Duodenal mucosa (tissue), 2 donors: ENCODE data around the gene WDR45.

Experiments used
- H3K27ac ChIP-seq: one replicate; pipeline ENCODE4 v1.7.0; 2013; ENCODE audit warnings: low read depth, low read length
- H3K27me3 ChIP-seq, 2 donors: one replicate each; pipeline ENCODE4 v1.7.0; 2013; ENCODE audit warnings: low read length in 2 of 2, control low read depth in 1 of 2; ENCODE audit not compliant: insufficient read depth in 2 of 2, control insufficient read depth in 1 of 2
- H3K36me3 ChIP-seq, 2 donors: one replicate each; pipeline ENCODE4 v1.7.0; 2013; ENCODE audit warnings: low read length in 2 of 2, control low read depth in 1 of 2; ENCODE audit not compliant: insufficient read depth in 2 of 2, control insufficient read depth in 1 of 2
- H3K4me1 ChIP-seq, 2 donors: one replicate each; pipeline ENCODE4 v1.7.0; 2013; ENCODE audit warnings: low read length in 2 of 2, control low read depth in 1 of 2; ENCODE audit not compliant: insufficient read depth in 2 of 2, control insufficient read depth in 1 of 2
- H3K4me3 ChIP-seq, 2 donors: one replicate each; pipeline ENCODE4 v1.7.0; 2013; ENCODE audit warnings: low read length in 2 of 2, low read depth in 1 of 2
- H3K9ac ChIP-seq, 2 donors: one replicate each; pipeline ENCODE4 v1.7.0; 2013; ENCODE audit warnings: low read length in 2 of 2, low read depth in 1 of 2
- H3K9me3 ChIP-seq, 2 donors: one replicate each; pipeline ENCODE4 v1.7.0; 2013; ENCODE audit warnings: low read length in 2 of 2, control low read depth in 1 of 2; ENCODE audit not compliant: control insufficient read depth in 1 of 2

The WDR45 gene

GRCh38 chrX:49054073-49054762, 25.5 kb downstream of the WDR45 start:
- Histone ChIP-seq H3K36me3 (no peaks in the 10 kb centered on the region), H3K27ac (no peak overlapping the region), H3K9ac (peak overlapping the region; percentile 30 to 39), H3K4me3 (peak overlapping the region; percentile 52 to 59), H3K27me3 (no peaks in the 10 kb centered on the region), H3K4me1 (peaks cover 4 to 5% of the 10 kb centered on the region in 2 donors), H3K9me3 (no peaks in the 10 kb centered on the region)

GRCh38 chrX:49053223-49054072, 26.2 kb downstream of the WDR45 start:
- Histone ChIP-seq H3K9me3 (no peaks in the 10 kb centered on the region), H3K4me3 (peak overlapping the region; percentile 52 to 59), H3K9ac (peak overlapping the region; percentile 30 to 39), H3K36me3 (no peaks in the 10 kb centered on the region), H3K27ac (peak overlapping the region; percentile 50), H3K4me1 (peaks cover 4 to 5% of the 10 kb centered on the region in 2 donors), H3K27me3 (no peaks in the 10 kb centered on the region)

GRCh38 chrX:49043987-49044281, 35.8 kb downstream of the WDR45 start:
- H3K9me3 ChIP-seq: no peaks in the 10 kb centered on the region
- peak overlapping the region; percentile 56 for H3K27ac ChIP-seq
- peaks cover 0 to 7% of the 10 kb centered on the region in 2 donors for H3K36me3 ChIP-seq
- H3K27me3 ChIP-seq: no peaks in the 10 kb centered on the region
- H3K9ac ChIP-seq: peak overlapping the region; percentile 35 to 54
- H3K4me1 ChIP-seq: peaks cover 9 to 20% of the 10 kb centered on the region in 2 donors
- peak overlapping the region in 1 of 2 donors; percentile 40 for H3K4me3 ChIP-seq

- H3K27me3 ChIP-seq: no peaks in the 10 kb centered on the region
- H3K36me3 ChIP-seq: peaks cover 0 to 10% of the 10 kb centered on the region in 2 donors
- no peaks in the 10 kb centered on the region for H3K9me3 ChIP-seq
- peak within 1 kb of the TSS; percentile 81 to 82 for H3K9ac ChIP-seq
- H3K27ac ChIP-seq: peak within 1 kb of the TSS; percentile 89
- peak within 1 kb of the TSS; percentile 75 to 77 for H3K4me3 ChIP-seq
- peaks cover 9 to 20% of the 10 kb centered on the region in 2 donors for H3K4me1 ChIP-seq
These were observed 36.3 kb downstream of the WDR45 start, which contains the start of gene TFE3 for GRCh38 chrX:49043220-49043986. TSS of gene TFE3 (minus strand) at chrX:49043357. CDS start at chrX:49043226, 131 bp downstream.

DNA sequence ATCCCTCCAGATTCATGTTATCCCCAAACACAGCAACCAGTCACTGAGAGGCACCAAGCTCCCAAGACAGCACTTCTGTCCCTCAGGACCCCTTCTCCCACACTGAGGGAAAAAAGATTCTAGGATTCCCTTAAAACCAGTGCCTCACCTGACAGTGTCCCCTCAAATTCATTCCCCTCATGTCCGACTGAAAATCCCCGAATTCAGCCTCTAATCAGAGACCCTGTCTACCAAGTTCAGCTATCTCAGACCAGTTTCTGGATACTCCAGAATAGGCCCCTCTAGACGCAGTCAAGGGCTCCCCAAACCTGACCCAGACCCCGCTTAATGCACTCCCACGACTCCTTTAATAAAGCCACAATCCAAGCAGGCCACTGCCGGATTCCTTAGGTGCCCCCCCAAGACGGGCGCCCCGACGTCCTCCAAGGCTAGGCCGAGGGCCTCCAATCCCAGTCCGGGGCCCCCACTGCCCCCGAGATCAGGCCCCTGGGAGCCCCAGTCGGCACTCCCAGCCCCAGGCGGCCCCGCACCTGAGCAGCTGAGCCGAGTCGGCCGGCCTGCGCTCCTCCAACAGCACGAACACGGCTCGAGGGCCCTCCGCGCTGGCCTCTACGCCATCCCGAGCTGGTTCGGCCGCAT, 37.0 kb downstream of the WDR45 start:
- Histone ChIP-seq H3K9ac (peak overlapping the region; percentile 81 to 82), H3K27ac (peak overlapping the region; percentile 89), H3K9me3 (no peaks in the 10 kb centered on the region), H3K4me1 (peaks cover 9 to 20% of the 10 kb centered on the region in 2 donors), H3K36me3 (peaks cover 2 to 17% of the 10 kb centered on the region in 2 donors), H3K4me3 (peak overlapping the region; percentile 75 to 77), H3K27me3 (no peaks in the 10 kb centered on the region)

DNA sequence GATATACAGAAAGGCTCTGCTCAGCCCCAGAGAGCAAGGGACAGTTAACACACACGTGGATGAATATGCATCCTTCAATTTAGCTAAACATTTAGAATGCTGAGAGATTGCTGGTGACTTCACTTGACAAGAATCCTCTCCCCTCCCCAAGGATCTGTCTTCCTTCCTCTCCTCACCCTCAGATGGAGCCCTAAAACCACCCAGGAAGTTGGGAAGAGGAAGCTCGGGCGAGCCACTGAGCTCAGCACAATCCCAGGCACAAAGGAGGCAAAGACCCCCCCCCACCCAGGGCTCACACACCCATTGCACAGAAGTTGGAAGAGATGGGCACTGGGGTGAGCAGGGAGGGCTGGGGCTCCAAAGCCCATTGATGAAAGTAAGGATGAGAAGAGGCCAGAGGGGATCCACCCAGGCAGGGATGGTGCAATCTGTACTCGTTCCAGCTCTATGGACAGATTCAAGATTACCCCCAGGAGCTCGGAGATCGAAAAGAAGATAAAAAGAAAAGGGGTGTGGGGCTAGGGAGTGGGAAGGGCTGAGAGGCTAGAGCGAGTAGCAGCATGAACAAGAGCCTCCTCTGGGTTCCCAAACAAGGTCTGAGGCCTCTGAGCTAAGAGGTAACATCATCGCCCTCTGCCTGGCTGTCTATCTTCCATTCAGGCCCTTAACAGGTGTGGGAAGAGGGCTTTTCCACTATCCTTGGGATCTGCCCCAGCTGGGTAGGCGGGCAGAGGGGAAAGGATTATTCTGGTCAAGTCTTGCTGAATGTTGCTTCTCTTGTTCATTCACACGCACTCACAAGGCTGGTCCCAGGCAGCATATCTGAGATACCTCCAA, 37.7 kb downstream of the WDR45 start:
- H3K4me1 ChIP-seq: peaks cover 9 to 20% of the 10 kb centered on the region in 2 donors
- H3K27me3 ChIP-seq: no peaks in the 10 kb centered on the region
- no peaks in the 10 kb centered on the region for H3K9me3 ChIP-seq
- peaks cover 3 to 22% of the 10 kb centered on the region in 2 donors for H3K36me3 ChIP-seq
- peak overlapping the region; percentile 75 to 77 for H3K4me3 ChIP-seq
- H3K9ac ChIP-seq: peak overlapping the region; percentile 81 to 82
- peak overlapping the region; percentile 89 for H3K27ac ChIP-seq

DNA sequence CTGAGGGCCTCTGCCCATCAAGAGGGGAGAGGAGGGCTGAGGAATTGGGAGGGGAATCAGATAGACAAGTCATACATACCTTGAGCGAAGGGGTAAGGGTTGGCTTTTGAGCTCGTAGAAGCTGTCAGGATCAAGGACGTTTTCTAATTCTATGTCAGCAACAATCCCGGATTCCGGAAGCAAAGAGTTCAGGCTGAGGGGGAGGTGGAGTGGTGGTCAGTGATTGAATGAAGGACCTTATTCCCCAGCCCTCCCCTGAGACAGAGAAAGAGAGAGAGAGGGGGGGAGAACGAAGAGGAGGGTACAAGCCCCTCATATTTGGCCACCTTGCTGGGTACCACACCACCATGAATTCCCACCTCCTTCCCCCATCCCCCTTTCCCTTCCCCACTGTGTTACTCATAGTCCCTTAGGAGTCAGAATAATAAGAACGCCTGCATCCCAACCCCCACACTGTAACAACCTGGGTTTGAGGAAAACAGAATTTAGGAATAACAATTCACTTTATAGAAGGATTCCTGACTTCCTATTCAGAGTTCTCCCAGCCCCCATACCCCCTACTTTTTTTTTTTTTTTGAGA, 39.2 kb downstream of the WDR45 start:
- Histone ChIP-seq H3K4me3 (peak overlapping the region in 1 of 2 donors; percentile 32), H3K9me3 (no peaks in the 10 kb centered on the region), H3K27ac (peak overlapping the region; percentile 44), H3K4me1 (peaks cover 9 to 20% of the 10 kb centered on the region in 2 donors), H3K9ac (peak overlapping the region in 1 of 2 donors; percentile 10), H3K27me3 (no peaks in the 10 kb centered on the region), H3K36me3 (peaks cover 3 to 24% of the 10 kb centered on the region in 2 donors)

DNA sequence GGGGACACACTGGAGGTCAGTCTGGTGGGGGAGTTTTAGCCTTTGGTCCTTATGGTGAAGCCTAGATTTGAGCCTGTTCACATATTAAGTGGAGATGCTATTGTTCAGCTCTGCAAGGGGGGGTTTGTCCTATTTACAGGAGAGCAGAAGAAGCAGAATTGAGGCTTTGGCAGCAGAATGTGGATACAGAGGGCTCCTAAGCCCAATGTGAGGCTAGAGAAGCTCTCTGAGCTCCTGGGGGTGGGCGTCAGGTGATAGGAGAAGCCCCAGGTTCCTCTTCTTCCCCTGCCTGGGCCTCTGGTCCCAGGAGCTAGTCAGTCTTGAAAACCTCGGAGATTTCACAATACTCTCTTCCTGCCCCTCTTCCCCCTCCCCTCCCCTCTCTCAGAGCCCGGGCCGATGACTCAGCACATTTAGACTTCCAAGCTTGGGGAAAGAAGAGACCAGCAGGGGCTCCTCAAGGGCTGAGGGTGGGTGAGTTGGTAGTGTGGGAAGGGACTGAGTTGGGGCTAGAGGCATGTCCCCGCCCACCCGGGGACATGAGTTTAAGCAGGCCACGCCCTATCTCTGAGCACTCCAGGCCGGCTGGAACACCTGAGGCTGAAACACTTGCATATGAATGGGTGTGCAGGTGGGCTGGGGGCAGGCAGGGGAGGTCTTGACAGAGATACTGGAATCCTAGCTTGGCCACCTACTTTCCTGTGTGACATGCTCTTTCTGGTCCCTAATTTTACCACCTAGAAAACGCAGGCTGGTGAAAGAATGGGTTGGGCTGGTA, 39.9 kb downstream of the WDR45 start:
- Histone ChIP-seq H3K27ac (peak overlapping the region; percentile 44), H3K27me3 (no peaks in the 10 kb centered on the region), H3K4me3 (peak overlapping the region in 1 of 2 donors; percentile 32), H3K36me3 (peaks cover 3 to 24% of the 10 kb centered on the region in 2 donors), H3K4me1 (peaks cover 9 to 20% of the 10 kb centered on the region in 2 donors), H3K9me3 (no peaks in the 10 kb centered on the region), H3K9ac (peak overlapping the region in 1 of 2 donors; percentile 25)
